Suppressor macrophage (primary cell): Measurements from ENCODE around the gene CPN1.
A peak's percentile ranks its signal among the peaks of the same experiment; 100 is the strongest.

Experiments used
- DNase-seq, 4 experiments: peaks; one replicate each; pipeline ENCODE4 v3.0.0-alpha.2; 2020 to 2022

The CPN1 gene

DNA sequence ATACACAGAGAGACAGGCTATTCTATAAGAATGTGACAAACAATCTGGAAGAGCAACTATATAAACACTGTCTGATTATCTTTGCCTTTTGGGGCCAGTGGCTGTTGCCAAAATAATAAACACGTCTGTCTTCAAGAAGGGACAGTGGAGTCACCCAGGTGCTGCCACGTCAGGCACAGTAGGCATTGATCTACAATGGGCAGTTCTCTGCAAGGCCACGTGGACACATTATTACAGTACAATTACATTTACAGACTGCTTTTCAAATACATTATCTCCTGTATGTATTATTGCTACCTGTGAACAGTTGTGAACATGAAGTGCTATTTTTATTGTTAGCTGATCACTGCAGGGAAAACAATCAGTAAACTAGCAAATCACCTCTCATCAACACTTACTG is 86.0 kb downstream of the CPN1 start:
- no peak for DNase-seq

DNA sequence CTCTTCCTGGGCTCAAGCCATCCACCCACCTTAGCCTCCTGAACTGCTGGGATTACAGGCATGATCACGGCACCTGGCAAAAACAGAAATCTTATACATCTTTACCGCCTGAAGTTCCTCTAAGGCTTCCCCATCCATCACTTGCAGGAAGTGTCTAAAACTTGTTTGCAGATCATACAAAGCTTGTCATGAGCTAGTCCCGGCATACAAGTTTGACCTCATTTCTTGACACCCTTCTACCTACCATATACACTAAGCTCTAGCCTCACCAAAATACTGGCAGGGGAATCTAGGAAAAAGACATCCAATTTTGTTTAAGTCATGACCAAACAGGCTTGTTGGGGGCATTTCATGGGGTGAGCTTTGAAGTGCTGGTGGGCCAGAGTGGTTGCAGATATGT is 86.4 kb downstream of the CPN1 start:
- no peak for DNase-seq

DNA sequence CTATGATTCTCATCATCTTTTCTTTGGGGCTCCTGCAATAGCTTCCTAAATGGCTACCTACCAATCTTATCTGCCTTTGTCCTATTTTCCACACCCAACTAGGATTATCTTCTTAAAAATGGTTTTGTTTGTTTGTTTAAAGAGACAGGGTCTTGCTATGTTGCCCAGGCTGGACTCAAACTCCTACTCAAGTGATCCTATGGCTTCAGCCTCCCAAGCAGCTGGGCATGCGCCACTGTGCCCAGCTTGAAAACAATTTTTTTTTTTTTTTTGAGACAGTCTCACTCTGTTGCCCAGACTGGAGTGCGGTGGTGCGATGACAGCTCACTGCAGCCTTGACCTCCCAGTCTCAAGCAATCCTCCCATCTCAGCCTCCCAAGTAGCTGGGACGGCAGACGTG is 86.9 kb downstream of the CPN1 start:
- no peak for DNase-seq

GRCh38 chr10:99993701-99994689 is 87.7 kb downstream of the CPN1 start:
- DNase-seq, result peak; percentile 91 to 97 (median 92)
